ENCODE measurements around the gene PNPT1. TPM values are rescaled to one million over a fixed set of nuclear protein-coding genes. Genes with fewer than 3 reads are reported as not detected.
"Not testable (repeated sequence)": the region's sequence is repeated elsewhere in the genome, so short reads cannot be mapped to it uniquely, and the experiment has no call there.

The PNPT1 gene
- polyA plus RNA-seq, 1 donor: 14.3 TPM

- DNase-seq: not testable (repeated sequence)
These were observed 96.8 kb downstream of the PNPT1 start for GRCh38 chr2:55596795-55597194.

GRCh38 chr2:55595536-55595935 lies 98.1 kb downstream of the PNPT1 start:
- DNase-seq: no peak

GRCh38 chr2:55592130-55592529 lies 101.5 kb downstream of the PNPT1 start:
- no peak for DNase-seq

- no peak for DNase-seq
These were observed 102.7 kb downstream of the PNPT1 start for GRCh38 chr2:55590810-55591440.

- DNase-seq: no peak
These were observed 108.1 kb downstream of the PNPT1 start for GRCh38 chr2:55585451-55586080.

Other genes with a start within 250 kb of the PNPT1 start
- 25.9 TPM for gene CFAP36, start 174.1 kb downstream of the PNPT1 start, polyA plus RNA-seq (ENCODE audit: insufficient read length)
- gene PPP4R3B, start 76.2 kb downstream of the PNPT1 start, polyA plus RNA-seq (ENCODE audit: insufficient read length): 35.2 TPM
- gene EFEMP1, start 229.9 kb upstream of the PNPT1 start, polyA plus RNA-seq (ENCODE audit: insufficient read length): 19.1 TPM

All from hindlimb muscle (tissue), 1 donor.